ENCODE results near the gene MLF2.
A peak's percentile ranks its signal among the peaks of the same experiment; 100 is the strongest.

The MLF2 gene

GRCh38 chr12:6768437-6768914 is 15.5 kb upstream of the MLF2 start:
- TF ChIP-seq, protein P1, sequence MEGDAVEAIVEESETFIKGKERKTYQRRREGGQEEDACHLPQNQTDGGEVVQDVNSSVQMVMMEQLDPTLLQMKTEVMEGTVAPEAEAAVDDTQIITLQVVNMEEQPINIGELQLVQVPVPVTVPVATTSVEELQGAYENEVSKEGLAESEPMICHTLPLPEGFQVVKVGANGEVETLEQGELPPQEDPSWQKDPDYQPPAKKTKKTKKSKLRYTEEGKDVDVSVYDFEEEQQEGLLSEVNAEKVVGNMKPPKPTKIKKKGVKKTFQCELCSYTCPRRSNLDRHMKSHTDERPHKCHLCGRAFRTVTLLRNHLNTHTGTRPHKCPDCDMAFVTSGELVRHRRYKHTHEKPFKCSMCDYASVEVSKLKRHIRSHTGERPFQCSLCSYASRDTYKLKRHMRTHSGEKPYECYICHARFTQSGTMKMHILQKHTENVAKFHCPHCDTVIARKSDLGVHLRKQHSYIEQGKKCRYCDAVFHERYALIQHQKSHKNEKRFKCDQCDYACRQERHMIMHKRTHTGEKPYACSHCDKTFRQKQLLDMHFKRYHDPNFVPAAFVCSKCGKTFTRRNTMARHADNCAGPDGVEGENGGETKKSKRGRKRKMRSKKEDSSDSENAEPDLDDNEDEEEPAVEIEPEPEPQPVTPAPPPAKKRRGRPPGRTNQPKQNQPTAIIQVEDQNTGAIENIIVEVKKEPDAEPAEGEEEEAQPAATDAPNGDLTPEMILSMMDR (IDR thresholded peaks at IDR 0.05; ENCODE audit: insufficient read depth, missing control alignments), result no peak
- FAIRE-seq (peak; percentile 44), DNase-seq (ENCODE audit: insufficient read length, low spot score) (peak; percentile 30)

DNA sequence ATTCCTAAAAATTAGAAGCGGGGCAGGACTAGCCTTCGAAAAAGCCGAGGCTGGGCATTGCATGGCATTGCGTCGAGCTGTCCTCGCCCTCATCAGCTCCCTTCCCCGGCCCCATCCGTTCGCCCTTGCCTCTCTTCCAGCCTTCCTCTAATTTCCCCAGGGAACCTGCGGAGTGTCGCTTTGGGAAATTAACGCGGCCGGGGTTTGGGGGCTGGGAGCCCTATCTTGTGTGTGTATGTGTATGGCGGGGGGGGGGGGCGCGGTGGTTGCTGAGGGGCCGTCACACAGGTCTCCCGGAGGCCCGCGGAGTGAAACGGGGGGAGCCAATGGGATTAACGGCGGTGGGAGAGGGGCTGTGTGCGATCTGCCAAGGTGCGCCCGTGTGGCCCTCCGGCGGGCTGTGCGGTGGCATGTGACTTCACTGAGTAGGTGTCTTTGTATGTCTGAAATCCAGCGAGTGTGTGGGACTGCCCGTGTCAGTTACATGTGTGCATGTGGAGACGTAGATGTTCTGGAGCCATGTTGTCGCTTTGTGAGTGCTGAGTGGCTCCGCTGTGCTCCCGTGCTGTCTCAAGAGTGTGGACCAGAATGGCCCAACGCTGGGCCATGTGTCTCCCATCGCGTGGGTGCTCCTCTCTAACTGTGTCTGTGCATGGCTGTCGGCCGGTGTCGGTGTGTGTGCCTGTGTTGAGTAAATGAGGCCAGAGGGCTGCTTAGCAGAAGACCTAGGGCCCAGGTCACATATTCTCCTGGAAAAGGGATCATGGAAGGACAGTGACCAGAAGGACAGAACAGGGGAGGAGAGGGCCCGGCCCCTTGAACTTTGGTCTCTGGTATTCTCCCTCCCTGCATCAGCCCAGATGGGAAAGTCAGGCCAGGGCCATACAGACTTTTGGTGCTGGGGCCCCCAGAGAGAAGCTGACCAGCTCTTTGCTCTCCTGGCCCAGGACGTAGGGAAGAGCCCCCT is 14.7 kb upstream of the MLF2 start:
- TF ChIP-seq, protein P1 (IDR thresholded peaks at IDR 0.05; ENCODE audit: insufficient read depth, missing control alignments), result no peak
- FAIRE-seq, result no peak
- peak; percentile 11 for DNase-seq (ENCODE audit: insufficient read length, low spot score)

- TF ChIP-seq, protein P1 (IDR thresholded peaks at IDR 0.05; ENCODE audit: insufficient read depth, missing control alignments), result peak; percentile 25
- FAIRE-seq, result no peak
- peak; percentile 8 for DNase-seq (ENCODE audit: insufficient read length, low spot score)
Measured at GRCh38 chr12:6766651-6767349, 13.9 kb upstream of the MLF2 start.

DNA sequence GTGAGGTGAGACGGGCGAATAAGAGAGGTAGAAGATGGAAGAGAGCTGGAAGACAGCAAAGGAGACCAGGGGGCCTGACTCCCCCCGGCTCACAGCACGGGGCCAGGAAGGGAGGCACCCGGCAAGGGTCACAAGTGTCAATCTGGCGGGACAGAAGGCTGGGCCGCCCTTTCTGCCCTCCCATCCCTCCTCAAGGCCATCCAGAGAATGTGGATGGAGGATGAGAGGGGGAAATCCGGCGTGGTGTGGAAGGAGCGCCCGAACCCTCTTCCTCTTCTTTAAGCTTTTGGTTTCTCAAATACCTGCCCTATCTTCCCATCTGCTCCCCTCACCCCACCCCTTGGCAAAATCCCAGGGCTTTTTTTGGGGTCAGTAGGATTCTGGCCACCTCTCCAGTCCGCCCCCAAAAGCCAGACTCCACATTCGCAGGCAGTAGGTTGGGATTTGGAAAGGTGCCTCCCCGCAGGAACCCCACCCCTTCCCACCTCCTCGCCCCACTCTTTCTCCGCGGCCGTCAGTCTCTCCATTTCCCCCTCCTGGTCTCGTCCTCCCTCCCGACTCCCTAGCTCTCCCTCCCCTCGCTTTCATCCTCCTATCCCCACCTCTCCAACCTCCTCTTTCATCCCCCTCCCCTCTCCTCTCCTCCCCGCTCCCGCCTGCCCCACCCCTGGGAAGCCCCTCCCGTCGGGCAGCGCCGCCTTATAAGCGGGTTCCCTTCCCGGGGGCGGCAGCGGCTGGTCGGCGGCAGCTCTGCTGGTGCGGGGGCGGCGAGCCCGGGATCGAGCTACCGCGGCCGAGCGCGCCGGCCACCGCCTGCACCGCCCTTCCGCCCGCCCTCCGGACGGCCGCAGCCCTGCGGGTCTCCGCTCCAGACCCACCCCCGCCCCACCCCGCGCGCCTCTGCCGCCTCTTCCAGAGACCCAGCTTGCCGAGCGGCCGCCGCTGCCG is 13.0 kb upstream of the MLF2 start, which contains the start of gene PTMS:
Gene PTMS (plus strand): TSS at position 730 of the 948 bp plus-strand sequence. CDS start 343 bp downstream, outside the sequence.
- TF ChIP-seq, protein P1 (IDR thresholded peaks at IDR 0.05; ENCODE audit: insufficient read depth, missing control alignments), result no peak
- FAIRE-seq (no peak), DNase-seq (ENCODE audit: insufficient read length, low spot score) (peak; percentile 57)

- FAIRE-seq (no peak), DNase-seq (ENCODE audit: insufficient read length, low spot score) (peak; percentile 1)
- TF ChIP-seq, protein P1 (IDR thresholded peaks at IDR 0.05; ENCODE audit: insufficient read depth, missing control alignments), result no peak
Measured at GRCh38 chr12:6765048-6765633, 12.2 kb upstream of the MLF2 start.

Measured in D721Med (cell line).